Fibroblast of villous mesenchyme (primary cell): Measurements from ENCODE around the gene PDLIM7. TPM values are rescaled to one million over a fixed set of nuclear protein-coding genes. Genes with fewer than 3 reads are reported as not detected.

Experiments used
- DNase-seq: peaks from one replicate; pipeline ENCODE4 v3.0.0-alpha.2; 2010; ENCODE audit warnings: low read depth
- H3K4me3 ChIP-seq: 2 replicates; pipeline ENCODE4 v1.5.1; 2011; ENCODE audit warnings: low read depth, mild to moderate bottlenecking, low read length
- CTCF ChIP-seq: IDR thresholded peaks from 2 replicates; pipeline ENCODE4 v1.5.1; 2012; ENCODE audit warnings: low read depth, mild to moderate bottlenecking, low read length; ENCODE audit not compliant: insufficient read depth
- total RNA-seq: library from RNA; depleted of rRNA; stranded (reverse); fragments of >200 nt; gene quantifications from 2 replicates; pipeline ENCODE4 v1.2.3, GENCODE V29; 2012

The PDLIM7 gene
- total RNA-seq, 1 donor: 283 TPM

- peak; percentile 87 for DNase-seq
- no peak overlapping the region for H3K4me3 ChIP-seq
- TF ChIP-seq CTCF: peak; percentile 96
These were observed 3.5 kb upstream of the PDLIM7 start for GRCh38 chr5:177500685-177501522.

GRCh38 chr5:177499842-177500241 lies 2.4 kb upstream of the PDLIM7 start:
- H3K4me3 ChIP-seq: no peak overlapping the region
- DNase-seq: no peak
- TF ChIP-seq CTCF: no peak

GRCh38 chr5:177498013-177498787 lies 796 bp upstream of the PDLIM7 start:
- DNase-seq: peak; percentile 28
- no peak for TF ChIP-seq CTCF
- H3K4me3 ChIP-seq: peak overlapping the region; percentile 90

GRCh38 chr5:177496727-177497291 lies 595 bp downstream of the PDLIM7 start:
- H3K4me3 ChIP-seq: peak overlapping the region; percentile 90
- no peak for TF ChIP-seq CTCF
- DNase-seq: peak; percentile 95

- peak; percentile 45 for DNase-seq
- TF ChIP-seq CTCF: peak; percentile 39
- H3K4me3 ChIP-seq: peak overlapping the region; percentile 90
These were observed 1.2 kb downstream of the PDLIM7 start for GRCh38 chr5:177496070-177496726.

GRCh38 chr5:177495243-177496060 lies 2.0 kb downstream of the PDLIM7 start:
- peak overlapping the region; percentile 90 for H3K4me3 ChIP-seq
- TF ChIP-seq CTCF: no peak
- DNase-seq: peak; percentile 95
